HepG2 (cell line): Measurements from ENCODE around the gene TPRN. TPM values are rescaled to one million over a fixed set of nuclear protein-coding genes. Genes with fewer than 3 reads are reported as not detected.
A peak's percentile ranks its signal among the peaks of the same experiment; 100 is the strongest.

Experiments used
- CCDC6 ChIP-seq: sonication (generic); formaldehyde crosslinking; IDR thresholded peaks from 2 replicates; pipeline ENCODE4 v1.8.1; 2022; ENCODE audit warnings: mild to moderate bottlenecking, missing genetic modification reagents, moderate library complexity
- KDM4B ChIP-seq: sonication (generic); formaldehyde crosslinking; IDR thresholded peaks from 2 replicates; pipeline ENCODE4 v1.4.0; 2020; ENCODE audit warnings: missing genetic modification reagents
- LCORL ChIP-seq, 2 experiments: fragments of 450-650 bp in 1 of 2; sonication (generic) in 1 of 2; formaldehyde crosslinking in 1 of 2; IDR thresholded peaks; 2 replicates each; pipeline versions ENCODE4 v1.5.0 to v1.6.1; 2017 to 2020; ENCODE audit warnings: antibody characterized with exemption in 1 of 2, missing genetic modification reagents in 1 of 2
- NBN ChIP-seq: fragments of 450-650 bp; conservative IDR thresholded peaks from 2 replicates; pipeline ENCODE4 v1.6.1; 2017
- NFAT5 ChIP-seq: sonication (generic); formaldehyde crosslinking; IDR thresholded peaks from 2 replicates; pipeline ENCODE4 v1.4.0; 2020; ENCODE audit warnings: missing genetic modification reagents
- NFE2L2 ChIP-seq: fragments of 150-350 bp; IDR thresholded peaks from 2 replicates; pipeline ENCODE4 v1.6.1; 2014; ENCODE audit warnings: low read length
- NR2F1 ChIP-seq, 2 experiments: fragments of 450-650 bp in 1 of 2; formaldehyde crosslinking in 1 of 2; IDR thresholded peaks; 2 replicates each; pipeline versions ENCODE4 v1.5.0 to v1.6.1; 2016 to 2020; ENCODE audit warnings: mild to moderate bottlenecking in 1 of 2, missing compliant biosample characterization in 1 of 2, missing genetic modification reagents in 1 of 2, moderate library complexity in 1 of 2
- RNF219 ChIP-seq: sonication (generic); formaldehyde crosslinking; IDR thresholded peaks from 2 replicates; pipeline ENCODE4 v1.5.0; 2020; ENCODE audit warnings: mild to moderate bottlenecking, missing genetic modification reagents
- SNAI1 ChIP-seq: sonication (generic); formaldehyde crosslinking; IDR thresholded peaks from 2 replicates; pipeline ENCODE4 v1.5.0; 2020; ENCODE audit warnings: mild to moderate bottlenecking, missing genetic modification reagents, borderline replicate concordance
- ZMYM2 ChIP-seq: sonication (generic); formaldehyde crosslinking; IDR thresholded peaks from 2 replicates; pipeline ENCODE4 v1.8.0; 2022; ENCODE audit warnings: mild to moderate bottlenecking, missing genetic modification reagents
- ZNF326 ChIP-seq: sonication (generic); formaldehyde crosslinking; IDR thresholded peaks from 2 replicates; pipeline ENCODE4 v1.4.0; 2020; ENCODE audit warnings: missing genetic modification reagents, borderline replicate concordance
- ZNF572 ChIP-seq: sonication (generic); formaldehyde crosslinking; IDR thresholded peaks from 2 replicates; pipeline ENCODE4 v1.5.1; 2020; ENCODE audit warnings: mild to moderate bottlenecking, missing genetic modification reagents
- ZNF597 ChIP-seq: sonication (generic); formaldehyde crosslinking; IDR thresholded peaks from 2 replicates; pipeline ENCODE4 v1.5.0; 2020; ENCODE audit warnings: missing genetic modification reagents
- ZNF598 ChIP-seq: sonication (generic); formaldehyde crosslinking; IDR thresholded peaks from 2 replicates; pipeline ENCODE4 v1.5.1; 2020; ENCODE audit warnings: mild to moderate bottlenecking, missing genetic modification reagents, borderline replicate concordance
- ZNF687 ChIP-seq: sonication (generic); formaldehyde crosslinking; IDR thresholded peaks from 2 replicates; pipeline ENCODE4 v1.5.1; 2020; ENCODE audit warnings: mild to moderate bottlenecking, missing genetic modification reagents, moderate library complexity
- polyA plus RNA-seq, 8 experiments: library from polyadenylated mRNA; depleted of rRNA in 3 of 8; stranded (reverse) in 7 of 8; unstranded in 1 of 8; fragments of >200 nt; fragmentation: Illumina TruSeq in 4 of 8; extraction: Trizol in 4 of 8; gene quantifications; 2 replicates each; pipeline versions ENCODE4 v1.2.1 to v1.2.3, GENCODE V29; 2011 to 2016; ENCODE audit warnings: low read depth in 4 of 8, missing spikeins in 1 of 8, mixed read lengths in 1 of 8; ENCODE audit not compliant: insufficient read depth in 1 of 8
- total RNA-seq, 5 experiments: library from RNA; depleted of rRNA; stranded (reverse); fragments of >200 nt; fragmentation: Illumina TruSeq; extraction: Trizol; gene quantifications; 2 replicates each; pipeline ENCODE4 v1.2.3, GENCODE V29; 2016; ENCODE audit warnings: low read depth in 1 of 5

The TPRN gene
- total and polyA plus RNA-seq, 2 of the 13 experiments (the other 11 are each of a cell fraction or from before 2014, with no cell fraction given): 10.1 to 19.2 TPM

GRCh38 chr9:137240318-137240840 lies 39.8 kb upstream of the TPRN start (continued):
- peak; percentile 95 for TF ChIP-seq ZNF687
- no peak for TF ChIP-seq ZNF597
- TF ChIP-seq NR2F1 (CRISPR knock-in tag; IDR thresholded peaks at IDR 0.05): 0 out of 4 replicates have a peak, but pooled peaks of 1 of the 2 experiments have one; percentile 51
- no peak; the same call in 1 of the 2 replicates for TF ChIP-seq NFAT5 (CRISPR knock-in tag)
- no peak for TF ChIP-seq LCORL (IDR thresholded peaks at IDR 0.05)
- TF ChIP-seq LCORL (CRISPR knock-in tag; IDR thresholded peaks at IDR 0.05): peak; percentile 59; the same call in 1 of the 2 replicates
- TF ChIP-seq RNF219 (CRISPR knock-in tag): no peak; the same call in 1 of the 2 replicates
- TF ChIP-seq NBN: no peak
- no peak for TF ChIP-seq SNAI1 (CRISPR knock-in tag)
- peak; percentile 78; the same call in 1 of the 2 replicates for TF ChIP-seq ZNF598 (CRISPR knock-in tag)
- TF ChIP-seq ZNF572 (CRISPR knock-in tag): no peak
- TF ChIP-seq KDM4B (CRISPR knock-in tag): peak; percentile 79; the same call in 1 of the 2 replicates
- TF ChIP-seq ZMYM2 (CRISPR knock-in tag): no peak; the same call in 1 of the 2 replicates
- no peak for TF ChIP-seq NFE2L2
- no peak for TF ChIP-seq CCDC6 (CRISPR knock-in tag)
- TF ChIP-seq ZNF326: no peak
